OCI-LY3 (cell line): ENCODE measurements around the gene RASL10A.

Experiments used
- H2AFZ ChIP-seq: fragments of 200-600, 300-600 bp; shearing (Covaris generic); 2 replicates; pipeline ENCODE4 v1.6.0; 2014; ENCODE audit warnings: antibody characterized with exemption, low read depth, low read length
- H3K27ac ChIP-seq: fragments of 200-600, 300-600 bp; sonication (generic); 2 replicates; pipeline ENCODE4 v1.5.1; 2014; ENCODE audit warnings: mild to moderate bottlenecking, low read length, moderate library complexity, mixed read lengths
- H3K27me3 ChIP-seq: fragments of 200-600, 300-600 bp; sonication (generic); 2 replicates; pipeline ENCODE4 v1.6.1; 2014; ENCODE audit warnings: low read depth, low read length, mixed read lengths
- H3K36me3 ChIP-seq: fragments of 200-600, 300-600 bp; sonication (generic); replicated peaks from 2 replicates; pipeline ENCODE3; 2014; ENCODE audit warnings: low read depth, low read length, mixed read lengths
- H3K4me1 ChIP-seq: fragments of 300-600, 200-600 bp; sonication (generic); 2 replicates; pipeline ENCODE4 v1.6.1; 2014; ENCODE audit warnings: low read length, mixed read lengths
- H3K4me2 ChIP-seq: fragments of 200-600, 300-600 bp; sonication (generic); 2 replicates; pipeline ENCODE4 v1.6.1; 2014; ENCODE audit warnings: low read length, mixed read lengths
- H3K4me3 ChIP-seq: fragments of 300-600, 200-600 bp; sonication (generic); 2 replicates; pipeline ENCODE4 v1.5.1; 2014; ENCODE audit warnings: antibody characterized with exemption, mild to moderate bottlenecking, low read length, moderate library complexity
- H3K79me2 ChIP-seq: fragments of 300-600, 200-600 bp; shearing (Covaris generic); 2 replicates; pipeline ENCODE4 v1.6.1; 2014; ENCODE audit warnings: mild to moderate bottlenecking, low read length, mixed read lengths
- H3K9ac ChIP-seq: fragments of 300-600, 200-600 bp; shearing (Covaris generic); 2 replicates; pipeline ENCODE4 v1.6.0; 2014; ENCODE audit warnings: mild to moderate bottlenecking, low read length, moderate library complexity
- H3K9me3 ChIP-seq: fragments of 200-600, 300-600 bp; shearing (Covaris generic); 2 replicates; pipeline ENCODE4 v1.6.1; 2014; ENCODE audit warnings: low read length, mixed read lengths; ENCODE audit not compliant: insufficient read depth
- H4K20me1 ChIP-seq: fragments of 200-600, 300-600 bp; sonication (generic); 2 replicates; pipeline ENCODE4 v1.6.1; 2016; ENCODE audit warnings: low read length, mixed read lengths; ENCODE audit not compliant: insufficient read depth
- EZH2phosphoT487 ChIP-seq: fragments of 200-600 bp; shearing (Covaris generic); IDR thresholded peaks from 2 replicates; pipeline ENCODE4 v1.6.1; 2018; ENCODE audit warnings: antibody characterized with exemption, mixed run types, low read depth
- TF ChIP-seq, protein P1 (sequence below): fragments of 200-600, 300-600 bp; sonication (generic); IDR thresholded peaks from 2 replicates; pipeline ENCODE4 v1.5.1; 2014; ENCODE audit warnings: antibody characterized with exemption, low read length, low read depth

The RASL10A gene

DNA sequence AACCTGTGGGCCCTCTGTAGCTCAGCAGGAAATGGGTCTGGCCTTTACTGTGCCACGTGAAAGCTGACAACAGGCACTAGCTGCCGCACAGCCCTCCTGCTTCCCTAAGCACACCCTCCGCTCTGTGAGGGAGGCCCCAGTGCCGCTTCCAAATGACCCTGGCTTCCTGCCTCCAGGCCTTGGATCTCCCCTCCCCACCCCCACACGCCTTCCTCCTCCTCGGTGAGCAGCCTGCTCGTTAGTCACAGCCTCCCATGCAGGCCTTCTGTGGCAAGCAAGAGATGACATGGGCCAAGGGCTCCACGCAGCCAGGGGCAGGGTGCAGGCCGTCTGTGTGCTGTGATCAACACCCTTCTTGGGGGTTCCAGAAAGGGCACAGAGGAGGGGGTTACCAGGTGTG lies 15.3 kb upstream of the RASL10A start:
- Histone ChIP-seq H3K4me3 (no peak overlapping the region), H3K79me2 (no peaks in the 10 kb centered on the region), H3K4me1 (no peaks in the 10 kb centered on the region), H3K27ac (no peak overlapping the region), H3K36me3 (peaks cover 63% of the 10 kb centered on the region), H3K9me3 (no peaks in the 10 kb centered on the region), H3K27me3 (no peaks in the 10 kb centered on the region), H3K4me2 (no peak overlapping the region), H4K20me1 (no peaks in the 10 kb centered on the region), H2AFZ (no peak overlapping the region), H3K9ac (no peak overlapping the region)
- no peak for TF ChIP-seq EZH2phosphoT487
- TF ChIP-seq, protein P1, sequence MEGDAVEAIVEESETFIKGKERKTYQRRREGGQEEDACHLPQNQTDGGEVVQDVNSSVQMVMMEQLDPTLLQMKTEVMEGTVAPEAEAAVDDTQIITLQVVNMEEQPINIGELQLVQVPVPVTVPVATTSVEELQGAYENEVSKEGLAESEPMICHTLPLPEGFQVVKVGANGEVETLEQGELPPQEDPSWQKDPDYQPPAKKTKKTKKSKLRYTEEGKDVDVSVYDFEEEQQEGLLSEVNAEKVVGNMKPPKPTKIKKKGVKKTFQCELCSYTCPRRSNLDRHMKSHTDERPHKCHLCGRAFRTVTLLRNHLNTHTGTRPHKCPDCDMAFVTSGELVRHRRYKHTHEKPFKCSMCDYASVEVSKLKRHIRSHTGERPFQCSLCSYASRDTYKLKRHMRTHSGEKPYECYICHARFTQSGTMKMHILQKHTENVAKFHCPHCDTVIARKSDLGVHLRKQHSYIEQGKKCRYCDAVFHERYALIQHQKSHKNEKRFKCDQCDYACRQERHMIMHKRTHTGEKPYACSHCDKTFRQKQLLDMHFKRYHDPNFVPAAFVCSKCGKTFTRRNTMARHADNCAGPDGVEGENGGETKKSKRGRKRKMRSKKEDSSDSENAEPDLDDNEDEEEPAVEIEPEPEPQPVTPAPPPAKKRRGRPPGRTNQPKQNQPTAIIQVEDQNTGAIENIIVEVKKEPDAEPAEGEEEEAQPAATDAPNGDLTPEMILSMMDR: no peak

DNA sequence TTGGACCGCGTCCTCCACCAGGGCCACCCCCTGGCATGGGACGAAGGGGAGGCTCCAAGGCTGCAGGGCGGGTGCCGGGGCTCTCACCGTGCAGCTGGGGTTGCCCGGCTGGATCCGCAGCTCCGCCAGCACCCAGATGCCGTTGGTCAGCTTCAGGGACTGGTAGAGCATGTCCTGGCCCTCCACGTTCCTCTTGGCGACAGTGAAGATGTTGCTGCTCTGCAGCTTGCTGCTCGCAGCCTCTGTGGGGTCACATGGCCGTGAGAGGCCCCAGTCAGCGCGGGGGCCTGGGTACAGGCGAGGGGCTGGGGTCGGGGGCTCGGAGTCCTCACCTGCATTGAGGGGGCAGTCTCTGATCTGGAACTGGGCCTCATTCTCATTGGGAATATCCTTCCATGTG lies 14.8 kb upstream of the RASL10A start:
- H3K4me2 ChIP-seq: no peak overlapping the region

GRCh38 chr22:29329581-29329980 lies 14.1 kb upstream of the RASL10A start:
- Histone ChIP-seq H3K36me3 (peaks cover 63% of the 10 kb centered on the region), H3K27me3 (no peaks in the 10 kb centered on the region), H3K4me2 (no peak overlapping the region), H3K4me3 (no peak overlapping the region), H3K27ac (no peak overlapping the region), H3K79me2 (no peaks in the 10 kb centered on the region), H3K4me1 (no peaks in the 10 kb centered on the region), H4K20me1 (no peaks in the 10 kb centered on the region), H2AFZ (no peak overlapping the region), H3K9me3 (no peaks in the 10 kb centered on the region), H3K9ac (no peak overlapping the region)
- TF ChIP-seq, protein P1: no peak

More for the DNA sequence above, 14.8 kb upstream of the RASL10A start:
- H3K36me3 ChIP-seq: peaks cover 66% of the 10 kb centered on the region
- no peaks in the 10 kb centered on the region for H3K9me3 ChIP-seq
- H3K9ac ChIP-seq: no peak overlapping the region
- no peak for TF ChIP-seq EZH2phosphoT487
- TF ChIP-seq, protein P1: no peak
- no peaks in the 10 kb centered on the region for H4K20me1 ChIP-seq
- H3K27ac ChIP-seq: no peak overlapping the region
- no peak overlapping the region for H3K4me3 ChIP-seq
- no peaks in the 10 kb centered on the region for H3K79me2 ChIP-seq
- H3K27me3 ChIP-seq: no peaks in the 10 kb centered on the region
- H2AFZ ChIP-seq: no peak overlapping the region
- no peaks in the 10 kb centered on the region for H3K4me1 ChIP-seq

- H3K79me2 ChIP-seq: no peaks in the 10 kb centered on the region
- no peak overlapping the region for H3K9ac ChIP-seq
- peaks cover 57% of the 10 kb centered on the region for H3K36me3 ChIP-seq
- H2AFZ ChIP-seq: no peak overlapping the region
- H3K4me1 ChIP-seq: no peaks in the 10 kb centered on the region
- H4K20me1 ChIP-seq: no peaks in the 10 kb centered on the region
- no peaks in the 10 kb centered on the region for H3K9me3 ChIP-seq
- H3K4me3 ChIP-seq: no peak overlapping the region
- no peak overlapping the region for H3K27ac ChIP-seq
- no peaks in the 10 kb centered on the region for H3K27me3 ChIP-seq
- TF ChIP-seq, protein P1: no peak
- TF ChIP-seq EZH2phosphoT487: no peak
- H3K4me2 ChIP-seq: no peak overlapping the region
Measured at GRCh38 chr22:29328566-29329500, 13.3 kb upstream of the RASL10A start.
